ENCODE data around the gene AQP3.

GRCh38 chr9:33480106-33480505 is 32.7 kb upstream of the AQP3 start:
- no peak for TF ChIP-seq CTCF (IDR thresholded peaks at IDR 0.05; ENCODE audit: low read length)
- no peak for TF ChIP-seq EZH2 (IDR thresholded peaks at IDR 0.05; ENCODE audit: borderline replicate concordance, low read length)

Data from OCI-LY1 (cell line).